HG02642 (cell line): ENCODE measurements around the gene PLCH2.
A peak's percentile ranks its signal among the peaks of the same experiment; 100 is the strongest.

ENCODE experiments used
- ATAC-seq: cut with Tn5 transposase; IDR thresholded peaks from one replicate; pipeline ENCODE4 v1.9.1; 2021; ENCODE audit warnings: mild to moderate bottlenecking; ENCODE audit not compliant: unreplicated experiment, poor library complexity

PLCH2 gene

GRCh38 chr1:2525920-2526823 lies 50.1 kb downstream of the PLCH2 start, which contains the start of gene PANK4:
Gene PANK4, minus strand, starts transcription at chr1:2526596. Its CDS starts 9 bp downstream, at chr1:2526587.
- ATAC-seq, result peak; percentile 84

DNA sequence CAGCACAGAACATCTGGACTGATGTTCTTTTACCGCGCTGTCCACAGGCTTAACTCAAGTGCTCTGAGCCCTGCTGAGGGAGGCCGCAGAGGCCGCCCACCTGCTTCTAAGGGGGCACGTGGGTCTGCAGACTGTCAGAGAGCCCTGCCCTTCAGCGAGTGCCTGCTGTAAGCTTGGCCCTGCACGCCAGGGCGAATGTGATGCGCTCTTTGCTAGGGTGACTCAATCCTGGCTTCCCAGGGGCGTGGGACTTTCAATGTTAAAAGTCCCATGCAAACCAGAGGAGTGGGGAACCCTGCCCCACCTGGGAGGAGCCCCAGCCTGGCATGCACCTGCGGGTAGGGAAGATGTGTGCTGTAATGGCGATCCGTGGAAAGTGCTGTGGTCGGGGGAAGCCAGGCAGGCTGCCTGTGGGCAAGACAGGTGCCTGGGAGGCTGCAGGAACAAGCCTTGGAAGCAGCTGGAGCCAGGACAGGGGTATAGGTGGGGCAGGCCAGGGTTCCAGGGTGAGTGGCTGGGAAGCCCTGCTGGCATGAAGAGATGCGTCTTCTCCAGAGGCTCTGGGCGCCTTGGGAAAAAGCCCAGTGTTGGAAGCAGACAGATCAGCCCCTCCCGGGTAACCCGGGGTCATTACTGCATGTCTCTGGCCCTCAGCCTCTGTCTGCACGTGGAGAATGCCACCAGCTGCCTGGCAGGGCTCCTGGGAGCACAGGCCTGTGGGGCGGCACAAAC lies 50.9 kb downstream of the PLCH2 start:
- ATAC-seq, result peak; percentile 32

DNA sequence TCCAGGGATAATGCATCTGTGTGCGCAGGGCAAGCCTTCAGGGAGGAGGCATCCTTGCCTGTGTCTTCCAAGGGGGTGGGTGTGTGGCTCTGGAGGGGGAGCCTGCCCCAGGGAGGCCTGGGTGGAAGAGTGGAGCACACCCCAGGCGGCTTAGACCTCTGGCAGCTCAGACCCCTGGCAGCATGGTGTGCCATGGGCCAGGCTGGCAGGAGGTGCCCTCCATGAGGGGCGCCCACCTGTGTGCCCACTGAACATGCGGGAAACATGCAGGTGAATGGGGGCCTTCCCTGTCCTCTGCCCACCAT lies 51.4 kb downstream of the PLCH2 start:
- ATAC-seq, result no peak

DNA sequence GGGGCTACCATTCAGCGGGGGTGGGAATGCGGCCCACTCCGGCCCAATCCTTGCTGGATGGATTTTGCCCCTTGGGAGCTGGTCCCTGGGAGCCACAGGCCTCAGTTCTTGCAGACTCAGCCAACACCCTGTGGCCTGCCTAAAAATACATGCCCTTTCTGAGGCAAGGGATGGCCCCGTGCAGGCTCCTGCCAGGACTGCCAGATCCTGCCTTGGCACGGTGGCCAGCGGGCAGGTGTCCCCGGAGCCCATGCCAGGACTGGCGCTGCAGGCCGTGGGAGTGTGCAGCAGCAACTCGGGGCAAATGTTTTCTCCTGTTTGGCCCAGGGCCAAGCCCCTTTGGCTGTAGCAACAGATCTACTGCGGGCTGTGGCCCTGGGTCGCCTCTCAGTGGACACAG lies 51.9 kb downstream of the PLCH2 start:
- no peak for ATAC-seq

GRCh38 chr1:2528611-2528965 lies 52.5 kb downstream of the PLCH2 start:
- no peak for ATAC-seq

- ATAC-seq, result no peak
Measured at GRCh38 chr1:2528966-2529783, 53.1 kb downstream of the PLCH2 start.

GRCh38 chr1:2529784-2530512 lies 53.9 kb downstream of the PLCH2 start, which contains the start of gene HES5:
Gene HES5, minus strand, starts transcription at chr1:2530263. Its CDS starts 99 bp downstream, at chr1:2530164.
- no peak for ATAC-seq

GRCh38 chr1:2530513-2531361 lies 54.6 kb downstream of the PLCH2 start:
- ATAC-seq, result no peak

- no peak for ATAC-seq
Measured at GRCh38 chr1:2532485-2533160, 56.5 kb downstream of the PLCH2 start.

DNA sequence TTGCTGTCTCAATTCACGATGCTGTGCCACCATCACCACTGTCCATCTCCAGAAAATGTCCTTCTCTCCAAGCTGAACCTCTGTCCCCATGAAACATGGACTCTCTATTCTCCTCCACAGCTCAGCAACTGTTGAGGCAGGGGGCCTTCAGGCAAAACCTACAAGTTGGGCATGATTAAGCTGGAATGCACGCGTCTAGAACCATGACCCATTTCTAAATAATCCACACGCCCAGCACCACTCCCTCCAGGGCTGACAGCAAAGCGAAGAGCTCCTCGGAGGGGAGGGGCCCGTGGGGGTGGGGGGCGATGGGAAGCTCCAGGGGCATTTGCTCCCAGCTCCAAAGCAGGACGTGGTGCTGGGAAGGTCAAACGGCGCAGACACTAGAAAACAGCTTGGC lies 57.3 kb downstream of the PLCH2 start:
- ATAC-seq, result no peak

GRCh38 chr1:2534315-2534686 lies 58.2 kb downstream of the PLCH2 start:
- no peak for ATAC-seq

DNA sequence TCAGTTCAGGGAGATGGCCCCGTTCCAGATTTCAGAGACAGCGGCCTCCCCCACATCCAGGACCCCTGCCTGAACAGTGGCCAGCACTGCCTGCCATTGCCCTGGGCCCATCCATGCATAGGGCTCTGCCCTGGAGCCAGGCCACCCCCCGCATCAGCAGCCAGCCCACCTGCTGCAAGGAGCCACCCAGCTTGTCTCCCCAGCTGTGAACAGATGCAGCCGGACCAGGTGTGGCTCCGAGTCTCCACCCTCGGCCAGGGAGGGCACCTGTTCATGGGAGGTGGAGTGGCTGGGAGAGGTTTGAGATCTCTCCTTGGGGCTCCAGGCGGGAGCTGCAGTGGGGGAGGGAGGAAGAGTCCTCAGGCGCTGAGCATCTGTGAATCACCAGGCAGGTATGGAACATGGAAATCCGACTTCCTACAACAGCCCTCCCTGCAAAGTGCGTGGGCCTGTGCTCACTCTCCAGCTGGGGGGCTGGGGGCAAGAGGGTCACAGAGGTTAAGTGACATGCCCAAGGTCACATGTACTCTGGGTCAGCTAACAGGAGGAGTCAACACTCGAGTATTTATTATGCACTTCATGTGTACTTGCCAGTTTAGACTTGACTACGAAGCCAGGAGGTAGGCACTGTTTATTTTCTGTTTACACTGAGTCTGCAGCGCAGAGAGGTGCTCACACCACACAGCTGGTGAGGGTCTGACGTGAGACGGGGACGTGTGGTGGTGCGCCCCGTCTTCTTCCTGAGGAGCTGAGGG lies 58.8 kb downstream of the PLCH2 start:
- no peak for ATAC-seq

DNA sequence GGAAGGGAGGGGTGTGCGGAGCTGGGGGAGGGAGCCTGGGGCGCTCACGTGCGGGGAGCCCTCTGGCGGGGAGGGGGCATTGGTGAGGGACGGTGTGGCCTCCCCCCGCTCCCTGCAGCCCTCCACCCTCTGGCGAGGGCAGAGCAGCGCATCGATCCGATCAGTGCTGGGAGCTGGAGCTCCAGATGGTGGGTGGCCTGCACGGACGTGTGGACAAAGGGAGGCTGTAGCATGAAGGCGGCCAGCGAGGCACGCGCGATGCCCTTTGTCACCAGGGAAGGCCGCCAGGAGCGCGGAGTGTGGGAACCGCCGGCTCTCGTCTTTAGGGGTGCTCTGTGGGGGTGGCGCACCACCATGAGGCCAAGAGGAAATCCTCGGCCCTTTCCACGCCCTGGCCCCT lies 59.4 kb downstream of the PLCH2 start:
- ATAC-seq, result no peak

GRCh38 chr1:2535981-2536380 lies 59.9 kb downstream of the PLCH2 start:
- no peak for ATAC-seq

- ATAC-seq, result no peak
Measured at GRCh38 chr1:2537784-2538115, 61.7 kb downstream of the PLCH2 start.

DNA sequence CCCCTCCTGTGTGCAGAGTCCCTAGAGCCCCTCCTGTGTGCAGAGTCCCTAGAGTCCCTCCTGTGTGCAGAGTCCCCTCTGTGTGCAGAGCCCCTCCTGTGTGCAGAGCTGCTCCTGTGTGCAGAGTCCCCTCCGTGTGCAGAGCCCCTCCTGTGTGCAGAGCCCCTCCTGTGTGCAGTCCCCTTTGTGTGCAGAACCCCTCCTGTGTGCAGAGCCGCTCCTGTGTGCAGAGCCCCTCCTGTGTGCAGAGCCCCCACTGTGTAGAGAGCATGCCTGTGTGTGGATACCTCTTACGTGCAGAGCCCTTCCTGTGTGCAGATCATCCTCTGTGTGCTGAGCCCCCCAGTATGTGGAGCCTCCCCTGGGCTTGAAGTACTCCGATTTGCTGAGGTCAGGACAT lies 62.3 kb downstream of the PLCH2 start:
- no peak for ATAC-seq

DNA sequence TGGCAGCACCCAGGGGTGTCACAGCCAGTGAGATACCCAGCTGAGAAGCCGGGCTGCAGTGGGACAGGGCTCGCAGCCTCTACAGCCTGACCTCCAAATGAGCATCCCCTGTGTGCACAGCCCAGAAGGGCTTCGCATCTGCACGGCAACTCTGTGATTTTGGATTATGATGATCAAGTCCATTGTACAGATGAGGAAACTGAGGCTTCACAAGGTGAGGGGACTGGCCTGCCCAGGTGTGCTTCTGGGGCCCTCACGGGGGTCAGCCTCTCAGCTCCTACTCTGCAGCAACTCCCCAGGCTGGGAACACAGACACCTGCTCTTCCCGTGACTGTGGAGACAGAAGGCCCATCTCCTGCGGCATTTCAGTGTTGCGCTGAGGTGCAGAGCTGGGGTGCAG lies 62.8 kb downstream of the PLCH2 start:
- no peak for ATAC-seq

- ATAC-seq, result no peak
Measured at GRCh38 chr1:2539312-2539907, 63.3 kb downstream of the PLCH2 start.
